GM12878 (cell line): ENCODE data around the gene EEPD1. TPM values are rescaled to one million over a fixed set of nuclear protein-coding genes. Genes with fewer than 3 reads are reported as not detected.

Experiments
- ATAC-seq: fragments of 200-7000 bp; cut with Tn5 transposase; 3 replicates; pipeline ENCODE4 v1.9.1; 2020; ENCODE audit warnings: mild to moderate bottlenecking, moderate library complexity
- BruUV-seq: library from RNA; stranded (reverse); fragments of 400-500 nt; replicated peaks from 2 replicates; lab custom pipeline; 2021; lab: Mats Ljungman, UMichigan
- CTCF ChIA-PET: fragments of 300-600 bp; sonication (Branson Sonifier 250); formaldehyde crosslinking; extraction: SDS; loops from one replicate; lab custom pipeline; 2021; ENCODE audit warnings: inconsistent platforms; lab: Yijun Ruan, JAX
- POLR2A ChIA-PET: fragments of 350-600 bp; formaldehyde crosslinking; extraction: SDS; loops from one replicate; lab custom pipeline; 2021; ENCODE audit warnings: inconsistent platforms; lab: Charles Lee
- RAD21 ChIA-PET: fragments of 300-600 bp; sonication (Branson Sonifier 250); formaldehyde crosslinking; loops from one replicate; lab custom pipeline; 2023; ENCODE audit warnings: antibody characterized with exemption; ENCODE audit not compliant: unreplicated experiment; lab: Charles Lee
- SMC1A ChIA-PET: fragments of 300-600 bp; sonication (Branson Sonifier 250); formaldehyde crosslinking; loops from one replicate; lab custom pipeline; 2023; ENCODE audit not compliant: unreplicated experiment, uncharacterized antibody; lab: Charles Lee
- DNase-seq: peaks from one replicate; pipeline ENCODE4 v3.0.0-alpha.2; 2011; ENCODE audit warnings: low read depth, low spot score
- FAIRE-seq: peaks from 3 replicates; lab custom pipeline; 2011; peaks lifted over from hg19 to GRCh38; lab: Jason Lieb, UNC
- H2AFZ ChIP-seq: 2 replicates; pipeline ENCODE4 v1.6.0; 2011; ENCODE audit warnings: low read depth, low read length, control low read depth; ENCODE audit not compliant: control insufficient read depth
- H3K27ac ChIP-seq: 2 replicates; pipeline ENCODE4 v1.5.1; 2011; ENCODE audit warnings: control low read depth; ENCODE audit not compliant: control insufficient read depth, insufficient read depth
- H3K27me3 ChIP-seq, 2 experiments: replicated peaks in 1 of 2; 2 replicates each; pipeline versions ENCODE4 v1.6.0 to v1.6.1; 2011; ENCODE audit warnings: low read length in 1 of 2; ENCODE audit not compliant: control insufficient read depth in 2 of 2, insufficient read depth in 2 of 2
- H3K36me3 ChIP-seq, 2 experiments: 2 replicates each; pipeline ENCODE4 v1.5.1; 2011; ENCODE audit warnings: low read length in 1 of 2; ENCODE audit not compliant: control insufficient read depth in 2 of 2, insufficient read depth in 2 of 2
- H3K4me1 ChIP-seq: 2 replicates; pipeline ENCODE4 v1.6.1; 2011; ENCODE audit warnings: mild to moderate bottlenecking, low read length, moderate library complexity, mixed read lengths; ENCODE audit not compliant: control insufficient read depth, insufficient read depth
- H3K4me2 ChIP-seq: 2 replicates; pipeline ENCODE4 v1.6.0; 2011; ENCODE audit warnings: control low read depth; ENCODE audit not compliant: control insufficient read depth, insufficient read depth
- H3K4me3 ChIP-seq: fragments of 200-600 bp; sonication (generic); 2 replicates; pipeline ENCODE4 v1.5.1; 2016
- H3K79me2 ChIP-seq: 2 replicates; pipeline ENCODE4 v1.6.0; 2011; ENCODE audit warnings: low read length; ENCODE audit not compliant: control insufficient read depth, insufficient read depth
- H3K9ac ChIP-seq: 2 replicates; pipeline ENCODE4 v1.8.0; 2011; ENCODE audit warnings: low read length, control low read depth, mixed read lengths; ENCODE audit not compliant: control insufficient read depth, insufficient read depth
- H3K9me3 ChIP-seq: replicated peaks from 3 replicates; pipeline ENCODE4 v1.5.1; 2011; ENCODE audit warnings: mild to moderate bottlenecking, low read length; ENCODE audit not compliant: control insufficient read depth, insufficient read depth
- H4K20me1 ChIP-seq: 2 replicates; pipeline ENCODE4 v1.6.0; 2011; ENCODE audit not compliant: control insufficient read depth, insufficient read depth
- ATF7 ChIP-seq: fragments of 450-650 bp; IDR thresholded peaks from 2 replicates; pipeline ENCODE4 v1.6.1; 2016; ENCODE audit warnings: low read depth, mild to moderate bottlenecking
- BRCA1 ChIP-seq: IDR thresholded peaks from 2 replicates; pipeline ENCODE4 v1.6.1; 2011; ENCODE audit warnings: low read depth, low read length, improper control_type of control experiment
- CHD4 ChIP-seq: fragments of 200-600 bp; sonication (generic); IDR thresholded peaks from 2 replicates; pipeline ENCODE4 v1.6.1; 2016; ENCODE audit warnings: mild to moderate bottlenecking
- CREB1 ChIP-seq: IDR thresholded peaks from 2 replicates; pipeline ENCODE4 v1.6.1; 2012; ENCODE audit warnings: low read depth, mild to moderate bottlenecking, inconsistent platforms
- CREM ChIP-seq: IDR thresholded peaks from 2 replicates; pipeline ENCODE4 v1.6.1; 2014; ENCODE audit warnings: antibody characterized with exemption, low read depth
- ESRRA ChIP-seq: IDR thresholded peaks from 2 replicates; pipeline ENCODE4 v1.6.1; 2012; ENCODE audit warnings: mild to moderate bottlenecking, low read length, improper control_type of control experiment
- IKZF1 ChIP-seq: fragments of 450-650 bp; conservative IDR thresholded peaks from 2 replicates; pipeline ENCODE4 v1.6.1; 2017; ENCODE audit warnings: antibody characterized with exemption, mild to moderate bottlenecking
- JUNB ChIP-seq: IDR thresholded peaks from 2 replicates; pipeline ENCODE4 v1.6.1; 2016; ENCODE audit warnings: antibody characterized with exemption, mild to moderate bottlenecking
- KAT2A ChIP-seq: conservative IDR thresholded peaks from 2 replicates; pipeline ENCODE4 v1.6.1; 2011; ENCODE audit warnings: low read depth, low read length; ENCODE audit not compliant: control insufficient read depth
- MLLT1 ChIP-seq: fragments of 450-650 bp; IDR thresholded peaks from 2 replicates; pipeline ENCODE4 v1.6.1; 2016; ENCODE audit warnings: mild to moderate bottlenecking
- MTA3 ChIP-seq: IDR thresholded peaks from 2 replicates; pipeline ENCODE4 v1.6.1; 2012; ENCODE audit warnings: low read length, inconsistent platforms, borderline replicate concordance
- NR2C1 ChIP-seq: fragments of 450-650 bp; IDR thresholded peaks from 2 replicates; pipeline ENCODE4 v1.6.1; 2017; ENCODE audit warnings: antibody characterized with exemption, mild to moderate bottlenecking, moderate library complexity
- NR2C2 ChIP-seq: IDR thresholded peaks from 2 replicates; pipeline ENCODE4 v1.6.1; 2011; ENCODE audit warnings: borderline replicate concordance, low read depth; ENCODE audit not compliant: control insufficient read depth, insufficient read length
- RCOR1 ChIP-seq: conservative IDR thresholded peaks from 2 replicates; pipeline ENCODE4 v1.6.1; 2012; ENCODE audit warnings: low read depth, low read length, improper control_type of control experiment
- TCF7 ChIP-seq: IDR thresholded peaks from 2 replicates; pipeline ENCODE4 v1.6.1; 2014; ENCODE audit warnings: antibody characterized with exemption, borderline replicate concordance
- ZNF592 ChIP-seq: fragments of 450-650 bp; IDR thresholded peaks from 2 replicates; pipeline ENCODE4 v1.6.1; 2017; ENCODE audit warnings: mild to moderate bottlenecking, moderate library complexity
- ZSCAN29 ChIP-seq: fragments of 450-650 bp; IDR thresholded peaks from 2 replicates; pipeline ENCODE4 v1.6.1; 2017; ENCODE audit warnings: mild to moderate bottlenecking, moderate library complexity
- whole genome bisulfite sequencing: methylation state at CpG from one replicate; pipeline ENCODE4 v1.1.6; 2016; ENCODE audit warnings: low lambda C conversion rate; ENCODE audit not compliant: insufficient replicate concordance, insufficient coverage; ENCODE audit errors: missing lambda C conversion rate; 5-methylcytosine and 5-hydroxymethylcytosine counted together
- in situ Hi-C: fragments of 300-500 bp; cut with MboI; formaldehyde crosslinking; loops from 9 replicates; pipeline ENCODE4 v1.14.3; 2018; ENCODE audit warnings: mixed read lengths
- intact Hi-C: fragments of 100-400 bp; cut with micrococcal nuclease; formaldehyde crosslinking; loops from one replicate; pipeline ENCODE4 v1.14.2; 2022; ENCODE audit not compliant: unreplicated experiment
- polyA plus RNA-seq, 11 experiments: library from polyadenylated mRNA; depleted of rRNA in 4 of 11; unstranded in 6 of 11; stranded (reverse) in 5 of 11; fragments of >200 nt; fragmentation: Nextera tagmentation in 4 of 11; fragmentation: Illumina TruSeq in 1 of 11; extraction: Ambion mirVana in 4 of 11; extraction: Trizol in 1 of 11; gene quantifications; 1 replicate in 1 of 11; 2 replicates in 10 of 11; pipeline versions ENCODE4 v1.2.1 to v1.2.3, GENCODE V29; 2011 to 2016; ENCODE audit warnings: inconsistent platforms in 2 of 11, missing spikeins in 2 of 11, low read depth in 1 of 11
- total RNA-seq, 4 experiments: library from RNA; depleted of rRNA in 3 of 4; stranded (reverse); fragments of >200 nt in 3 of 4; fragmentation: Illumina TruSeq in 1 of 4; extraction: Trizol in 1 of 4; gene quantifications; 2 replicates each; pipeline versions ENCODE4 v1.2.1 to v1.2.3, GENCODE V29; 2013 to 2021
- TF ChIP-seq, protein P1 (sequence below): IDR thresholded peaks from 2 replicates; pipeline ENCODE4 v1.6.1; 2011; ENCODE audit warnings: borderline replicate concordance, low read depth, mild to moderate bottlenecking, moderate library complexity, mixed read lengths, low read length; ENCODE audit not compliant: insufficient read depth; ENCODE audit errors: extremely low read length

The EEPD1 gene
- total and polyA plus RNA-seq, 10 of the 15 experiments (the other 5 are each of a cell fraction or from before 2014, with no cell fraction given), result 0.24 to 2.8 (median 0.86) TPM; not detected in 1

GRCh38 chr7:36192877-36193276 is 39.8 kb downstream of the EEPD1 start:
- Histone ChIP-seq H3K9me3 (no peaks in the 10 kb centered on the region), H2AFZ (no peak overlapping the region), H4K20me1 (no peaks in the 10 kb centered on the region), H3K27me3 (no peaks in the 10 kb centered on the region), H3K9ac (no peak overlapping the region), H3K79me2 (no peaks in the 10 kb centered on the region), H3K4me1 (no peaks in the 10 kb centered on the region), H3K36me3 (no peaks in the 10 kb centered on the region), H3K4me3 (no peak overlapping the region), H3K27ac (no peak overlapping the region), H3K4me2 (no peak overlapping the region)
- in situ Hi-C loops (no loop called here), intact Hi-C loops (loop anchor here (5.0 kb wide), 1 partner anchor 69 kb away; no protein-coding TSS in a partner anchor)
- SMC1A ChIA-PET, result interaction anchor here (0.8 to 1.2 kb wide), 4 partner anchors 9 to 75 kb away, joined by 3 to 4 read pairs (median 3); no protein-coding TSS in a partner anchor
- no peak for FAIRE-seq
- RAD21 ChIA-PET, result interaction anchor here (1.6 kb wide), 1 partner anchor 36 kb away, joined by 8 read pairs; no protein-coding TSS in a partner anchor
- CTCF ChIA-PET, result no interaction called here
- BruUV-seq, result no TSS peak
- ATAC-seq, result no peak
- TF ChIP-seq KAT2A (no peak), ZNF592 (no peak), MLLT1 (no peak), TCF7 (no peak), CREM (no peak), JUNB (no peak), ESRRA (no peak), NR2C1 (no peak), CHD4 (no peak), ATF7 (no peak), NR2C2 (no peak), MTA3 (no peak), ZSCAN29 (no peak), RCOR1 (no peak), CREB1 (no peak), IKZF1 (no peak), BRCA1 (no peak)
- TF ChIP-seq, protein P1, sequence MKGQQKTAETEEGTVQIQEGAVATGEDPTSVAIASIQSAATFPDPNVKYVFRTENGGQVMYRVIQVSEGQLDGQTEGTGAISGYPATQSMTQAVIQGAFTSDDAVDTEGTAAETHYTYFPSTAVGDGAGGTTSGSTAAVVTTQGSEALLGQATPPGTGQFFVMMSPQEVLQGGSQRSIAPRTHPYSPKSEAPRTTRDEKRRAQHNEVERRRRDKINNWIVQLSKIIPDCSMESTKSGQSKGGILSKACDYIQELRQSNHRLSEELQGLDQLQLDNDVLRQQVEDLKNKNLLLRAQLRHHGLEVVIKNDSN, result no peak
- 60% methylated on average over 6 of the region's 7 CpGs for WGBS
- DNase-seq, result no peak
- POLR2A ChIA-PET, result no interaction called here
